Heart right ventricle (tissue), 16 donors: ENCODE data around the gene GINS1. TPM values are rescaled to one million over a fixed set of nuclear protein-coding genes. Genes with fewer than 3 reads are reported as not detected.
A peak's percentile ranks its signal among the peaks of the same experiment; 100 is the strongest.

Experiments used
- ATAC-seq, 8 donors: fragments of 200-7000 bp; cut with Tn5 transposase; one replicate each; pipeline ENCODE4 v1.9.1; 2020; ENCODE audit warnings: mild to moderate bottlenecking in 8 of 8, moderate library complexity in 8 of 8, moderate number of reproducible peaks in 1 of 8
- DNase-seq, 2 donors: peaks; one replicate each; pipeline ENCODE4 v3.0.0-alpha.2; 2020
- H3K27ac ChIP-seq, 10 donors: fragments of 200-600 bp; sonication (generic) in 2 of 10; one replicate each; pipeline versions ENCODE4 v1.5.0 to v1.8.0; 2020 to 2022; ENCODE audit warnings: mild to moderate bottlenecking in 3 of 10
- H3K27me3 ChIP-seq, 7 donors: fragments of 200-600 bp; one replicate each; pipeline ENCODE4 v1.8.0; 2021 to 2022; ENCODE audit warnings: mild to moderate bottlenecking in 2 of 7
- H3K36me3 ChIP-seq, 9 donors: fragments of 200-600 bp; sonication (generic) in 1 of 9; one replicate each; pipeline versions ENCODE4 v1.5.0 to v1.8.0; 2020 to 2022; ENCODE audit warnings: mild to moderate bottlenecking in 2 of 9
- H3K4me1 ChIP-seq, 9 donors: fragments of 200-600 bp; sonication (generic) in 1 of 9; one replicate each; pipeline versions ENCODE4 v1.5.0 to v1.8.0; 2020 to 2022; ENCODE audit warnings: mild to moderate bottlenecking in 4 of 9
- H3K4me3 ChIP-seq, 10 donors: fragments of 200-600 bp; sonication (generic) in 2 of 10; one replicate each; pipeline versions ENCODE4 v1.5.0 to v1.8.0; 2020 to 2022; ENCODE audit warnings: mild to moderate bottlenecking in 7 of 10, moderate library complexity in 2 of 10
- H3K9me3 ChIP-seq, 11 donors: fragments of 200-600 bp in 10 of 11; sonication (generic) in 2 of 11; one replicate each; pipeline versions ENCODE4 v1.5.0 to v1.8.0; 2013 to 2022; ENCODE audit warnings: mild to moderate bottlenecking in 2 of 11, control low read depth in 1 of 11, moderate library complexity in 1 of 11
- WGBS, 2 donors: extraction: QIAGEN DNeasy Blood & Tissue Kit; methylation state at CpG; one replicate each; pipeline ENCODE4 v1.1.7; 2013; ENCODE audit warnings: inconsistent platforms in 1 of 2; 5-methylcytosine and 5-hydroxymethylcytosine counted together
- intact Hi-C, 10 donors: fragments of 100-400 bp; cut with DNase I; formaldehyde crosslinking; loops; one replicate each; pipeline versions ENCODE4 v1.11.1 to v1.14.2; 2022
- polyA plus RNA-seq, 2 donors: library from polyadenylated mRNA; stranded (reverse); fragments of 200-250 nt; gene quantifications; one replicate each; pipeline ENCODE4 v1.2.3, GENCODE V29; 2013
- total RNA-seq, 10 donors: library from RNA; stranded (reverse); fragmentation: NEBNext Ultra II Directional in 3 of 10; extraction: Animal tissue kit (Norgen Biotek cat#: 25700) in 3 of 10; gene quantifications; one replicate each; pipeline versions ENCODE4 v1.2.1 to v1.2.4, GENCODE V29; 2021 to 2023
- TF ChIP-seq, protein P1 (sequence below), 9 donors: fragments of 200-600 bp; sonication (generic) in 2 of 9; IDR thresholded peaks; one replicate each; pipeline versions ENCODE4 v1.5.0 to v1.8.0; 2021 to 2022; ENCODE audit warnings: antibody characterized with exemption in 9 of 9, mild to moderate bottlenecking in 5 of 9, moderate library complexity in 1 of 9
- donor health status: Arrhythmogenic right ventricular cardiomyopathy.
- donor health status: ischemic (EF 13 %, LVEDD 7.1; RV severe dilation, severe dysfunction).
- donor health status: healthy with polysubstance abuse.
- donor health status: DM: no; HTN: yes; CAD: no.
- donor health status: DM: no; HTN: no; CAD: no.
- donor health status: ischemic (EF 25% LVEDD 6.9; RV normal size, moderate dysfunction).
- donor health status: ischemic (EF 25% LVEDD 5.7; RV mildly dilated, moderate dysfunction).
- donor health status: healthy.
- donor health status: DM: yes; HTN: yes; CAD: no.
- donor health status: Ischemic cardiomyopathy.
- donor health status: ischemic (EF 35%, LVEDD 5.7; RV mildly dilated, moderate dysfunction).
- donor health status: nonischemic (EF 11% LVEDD 7.7; RV severe dilation, severe dysfunction).
- donor health status: DM: yes; HTN: yes; CAD: no.
- donor health status: PGD.
- donor health status: ischemic (EF 29% LVEDD 5.4; RV normal size, mild dysfunction).
- donor health status: nonischemic (EF 23%, LVEDD 6.1; RV moderate dilation, normal function).

The GINS1 gene
- total and polyA plus RNA-seq, 12 donors: 0.19 to 1.6 (median 0.54) TPM

DNA sequence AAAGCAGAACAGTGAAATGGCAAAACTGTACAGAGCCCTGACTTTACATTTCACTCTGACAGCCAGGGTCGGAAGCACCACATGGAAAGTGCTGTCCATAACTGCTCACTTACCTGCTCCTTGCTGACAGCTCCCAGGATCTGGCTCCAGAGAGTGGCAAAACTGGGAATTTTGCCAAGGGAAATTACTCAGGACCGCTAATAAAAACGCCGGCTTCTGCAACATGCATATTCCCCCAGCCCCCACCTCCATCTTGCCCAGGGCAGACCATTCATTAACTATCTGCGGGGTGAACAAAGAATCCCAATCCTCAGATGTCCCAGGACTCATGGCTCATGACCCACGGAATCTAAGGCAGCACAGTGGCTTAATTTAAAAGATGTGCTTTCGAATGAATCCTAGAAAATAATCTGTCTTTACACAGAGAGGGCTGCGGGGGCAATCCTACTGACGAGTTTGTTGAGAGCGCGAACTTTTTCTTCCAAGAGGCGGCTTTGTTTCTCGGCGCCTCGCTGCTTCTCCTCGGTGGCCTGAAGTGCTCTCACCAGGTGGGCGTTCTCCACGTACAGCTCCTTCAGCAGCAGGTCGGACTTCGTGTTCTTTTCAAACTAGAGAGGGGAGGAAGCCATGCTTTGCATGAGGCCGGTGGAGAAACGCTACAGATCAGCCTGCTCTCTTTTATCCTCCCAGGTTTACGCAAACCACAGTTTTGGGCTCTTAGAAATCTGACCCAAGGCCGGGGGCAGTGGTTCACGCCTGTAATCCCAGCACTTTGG, 45.8 kb downstream of the GINS1 start:
- intact Hi-C loops: loop anchor here in 1 of 10 donors (10.0 kb wide), 1 partner anchor 62 kb away; no protein-coding TSS in a partner anchor
- Histone ChIP-seq H3K9me3 (no peaks in the 10 kb centered on the region), H3K27me3 (no peaks in the 10 kb centered on the region), H3K4me1 (peaks cover 0 to 10% (median 0%) of the 10 kb centered on the region in 9 donors), H3K27ac (no peak overlapping the region), H3K4me3 (no peak overlapping the region), H3K36me3 (peaks cover 0 to 25% (median 0%) of the 10 kb centered on the region in 9 donors)
- TF ChIP-seq, protein P1, sequence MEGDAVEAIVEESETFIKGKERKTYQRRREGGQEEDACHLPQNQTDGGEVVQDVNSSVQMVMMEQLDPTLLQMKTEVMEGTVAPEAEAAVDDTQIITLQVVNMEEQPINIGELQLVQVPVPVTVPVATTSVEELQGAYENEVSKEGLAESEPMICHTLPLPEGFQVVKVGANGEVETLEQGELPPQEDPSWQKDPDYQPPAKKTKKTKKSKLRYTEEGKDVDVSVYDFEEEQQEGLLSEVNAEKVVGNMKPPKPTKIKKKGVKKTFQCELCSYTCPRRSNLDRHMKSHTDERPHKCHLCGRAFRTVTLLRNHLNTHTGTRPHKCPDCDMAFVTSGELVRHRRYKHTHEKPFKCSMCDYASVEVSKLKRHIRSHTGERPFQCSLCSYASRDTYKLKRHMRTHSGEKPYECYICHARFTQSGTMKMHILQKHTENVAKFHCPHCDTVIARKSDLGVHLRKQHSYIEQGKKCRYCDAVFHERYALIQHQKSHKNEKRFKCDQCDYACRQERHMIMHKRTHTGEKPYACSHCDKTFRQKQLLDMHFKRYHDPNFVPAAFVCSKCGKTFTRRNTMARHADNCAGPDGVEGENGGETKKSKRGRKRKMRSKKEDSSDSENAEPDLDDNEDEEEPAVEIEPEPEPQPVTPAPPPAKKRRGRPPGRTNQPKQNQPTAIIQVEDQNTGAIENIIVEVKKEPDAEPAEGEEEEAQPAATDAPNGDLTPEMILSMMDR (IDR thresholded peaks at IDR 0.05): no peak
- DNase-seq: no peak
- ATAC-seq: peak in 4 of 8 donors; percentile 35 to 70 (median 60)
- 74 to 76% methylated on average over 25 of the region's 25 CpGs for WGBS, 2 donors

DNA sequence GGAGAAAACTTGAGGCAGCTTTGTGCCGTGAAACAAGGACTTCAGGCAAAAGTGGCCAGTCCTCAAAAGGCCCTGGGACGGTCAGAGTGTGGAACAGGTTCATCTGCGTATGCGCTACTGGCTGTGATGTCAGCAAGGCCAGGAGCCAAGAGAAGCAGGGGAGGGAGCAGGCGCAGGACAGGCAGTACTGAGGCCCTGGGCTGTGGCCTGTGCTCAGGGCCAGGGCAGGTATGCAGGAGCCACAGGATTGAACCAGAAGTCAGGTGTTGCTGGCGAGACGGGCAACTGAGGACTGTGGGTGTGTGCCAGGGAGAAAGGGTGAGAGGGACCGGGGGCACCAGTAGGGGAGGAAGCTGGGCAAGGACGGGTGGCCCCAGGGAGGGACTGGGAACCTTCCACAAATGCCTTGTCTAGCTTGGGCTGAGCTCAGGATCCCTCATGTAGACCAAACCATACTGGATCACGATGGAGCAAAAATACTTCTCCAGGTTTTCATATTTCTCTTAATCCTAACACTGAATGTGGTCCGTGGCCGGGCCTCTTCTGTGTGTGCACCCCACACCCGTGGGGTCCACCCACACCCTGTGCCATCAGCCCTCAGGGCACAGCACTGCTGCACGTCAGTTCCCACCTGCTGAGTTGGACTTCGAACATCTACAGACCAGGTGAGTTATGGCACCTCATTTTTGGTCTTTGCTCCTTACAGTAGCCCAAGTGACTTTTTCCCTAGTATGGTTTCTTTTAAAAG, 46.9 kb downstream of the GINS1 start:
- intact Hi-C loops: loop anchor here in 1 of 10 donors (10.0 kb wide), 1 partner anchor 60 kb away; no protein-coding TSS in a partner anchor
- H3K4me1 ChIP-seq: peaks cover 0 to 10% (median 0%) of the 10 kb centered on the region in 9 donors
- peaks cover 0 to 25% (median 0%) of the 10 kb centered on the region in 9 donors for H3K36me3 ChIP-seq
- no peaks in the 10 kb centered on the region for H3K9me3 ChIP-seq
- H3K27ac ChIP-seq: no peak overlapping the region
- TF ChIP-seq, protein P1 (IDR thresholded peaks at IDR 0.05): no peak
- WGBS, 2 donors: 93 to 97% methylated on average over 15 of the region's 15 CpGs
- no peak overlapping the region for H3K4me3 ChIP-seq
- H3K27me3 ChIP-seq: no peaks in the 10 kb centered on the region
- ATAC-seq: peak in 1 of 8 donors; percentile 16
- no peak for DNase-seq

- WGBS, 2 donors: 91 to 94% methylated on average over 22 of the region's 22 CpGs
- no peak overlapping the region for H3K4me3 ChIP-seq
- peaks cover 0 to 34% (median 0%) of the 10 kb centered on the region in 9 donors for H3K36me3 ChIP-seq
- ATAC-seq (no peak), DNase-seq (no peak)
- peaks cover 0 to 5% (median 0%) of the 10 kb centered on the region in 9 donors for H3K4me1 ChIP-seq
- no peaks in the 10 kb centered on the region for H3K27me3 ChIP-seq
- no peak overlapping the region for H3K27ac ChIP-seq
- intact Hi-C loops: loop anchor here in 1 of 10 donors (10.0 kb wide), 1 partner anchor 57 kb away; no protein-coding TSS in a partner anchor
- TF ChIP-seq, protein P1 (IDR thresholded peaks at IDR 0.05): no peak
- H3K9me3 ChIP-seq: no peaks in the 10 kb centered on the region
These were observed 50.6 kb downstream of the GINS1 start for GRCh38 chr20:25457886-25458680.
